HG03159 (cell line): ENCODE results near the gene FOXA3.
"Not testable (repeated sequence)": the region's sequence is repeated elsewhere in the genome, so short reads cannot be mapped to it uniquely, and the experiment has no call there.

Experiments
- ATAC-seq: cut with Tn5 transposase; IDR thresholded peaks from one replicate; pipeline ENCODE4 v1.9.1; 2021; ENCODE audit warnings: mild to moderate bottlenecking, moderate library complexity; ENCODE audit not compliant: unreplicated experiment

Gene FOXA3

GRCh38 chr19:45887200-45887710, 23.1 kb downstream of the FOXA3 start:
- no peak for ATAC-seq

- ATAC-seq: no peak
Measured at GRCh38 chr19:45889210-45889885, 25.2 kb downstream of the FOXA3 start.

- no peak for ATAC-seq
Measured at GRCh38 chr19:45890877-45891276, 26.8 kb downstream of the FOXA3 start.

GRCh38 chr19:45895519-45895972, 31.4 kb downstream of the FOXA3 start:
- no peak for ATAC-seq

GRCh38 chr19:45895983-45896599, 32.0 kb downstream of the FOXA3 start:
- not testable (repeated sequence) for ATAC-seq

- no peak for ATAC-seq
Measured at GRCh38 chr19:45897261-45897812, 33.2 kb downstream of the FOXA3 start.

GRCh38 chr19:45899253-45899652, 35.1 kb downstream of the FOXA3 start:
- no peak for ATAC-seq

GRCh38 chr19:45899919-45900589, 35.9 kb downstream of the FOXA3 start:
- no peak for ATAC-seq

- no peak for ATAC-seq
Measured at GRCh38 chr19:45900738-45901431, 36.8 kb downstream of the FOXA3 start.

- ATAC-seq: no peak
Measured at GRCh38 chr19:45901432-45901911, 37.3 kb downstream of the FOXA3 start.

- no peak for ATAC-seq
Measured at GRCh38 chr19:45901912-45902650, 38.0 kb downstream of the FOXA3 start, which contains the start of gene MYPOP. TSS of gene MYPOP (minus strand) at chr19:45902613. CDS start at chr19:45901773, 840 bp downstream.

GRCh38 chr19:45902651-45903625, 38.8 kb downstream of the FOXA3 start:
- ATAC-seq: peak; percentile 86

GRCh38 chr19:45905011-45905410, 40.9 kb downstream of the FOXA3 start:
- ATAC-seq: no peak

GRCh38 chr19:45906221-45906620, 42.1 kb downstream of the FOXA3 start:
- no peak for ATAC-seq

GRCh38 chr19:45908956-45909355, 44.8 kb downstream of the FOXA3 start:
- ATAC-seq: no peak

- ATAC-seq: no peak
Measured at GRCh38 chr19:45911291-45911690, 47.2 kb downstream of the FOXA3 start.

GRCh38 chr19:45913874-45914830, 50.0 kb downstream of the FOXA3 start, which contains the start of gene NANOS2:
TSS of gene NANOS2 (minus strand) at chr19:45914778. CDS start at chr19:45914693, 85 bp downstream.
- ATAC-seq: no peak
